ENCODE measurements around the gene MTUS2. TPM values are rescaled to one million over a fixed set of nuclear protein-coding genes. Genes with fewer than 3 reads are reported as not detected.

MTUS2 gene
- total RNA-seq, 1 donor from 2014 or later = 0.90 TPM

DNA sequence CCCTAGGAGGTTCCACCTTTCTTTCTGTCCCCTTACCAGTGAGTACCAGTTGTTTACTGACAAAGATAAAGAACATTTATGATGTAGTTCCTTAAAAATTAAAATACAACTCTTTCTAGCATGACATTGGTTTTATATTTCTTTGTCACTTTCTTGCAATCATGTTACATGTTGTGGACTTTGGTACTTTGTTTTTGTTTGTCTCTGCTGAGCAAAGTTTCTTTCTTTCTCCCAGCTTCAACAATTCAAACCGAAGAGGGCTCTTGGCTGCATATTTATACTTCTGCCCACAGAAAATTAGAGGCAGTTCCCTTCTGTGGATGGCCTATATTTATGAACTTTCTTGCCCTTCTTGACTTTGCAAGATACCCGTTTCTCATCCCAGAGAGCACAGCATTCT lies 201.2 kb downstream of the MTUS2 start:
- H3K4me1 Mint-ChIP-seq (ENCODE audit: unreplicated experiment) = peaks cover 19% of the 10 kb centered on the region
- no peak for DNase-seq (ENCODE audit: low spot score)
- no peak overlapping the region for H3K4me3 Mint-ChIP-seq (ENCODE audit: unreplicated experiment)
- peaks cover 8% of the 10 kb centered on the region for H3K27me3 Mint-ChIP-seq (ENCODE audit: unreplicated experiment)
- H3K36me3 Mint-ChIP-seq (ENCODE audit: low read depth, unreplicated experiment) = peaks cover 8% of the 10 kb centered on the region
- H3K27ac Mint-ChIP-seq (ENCODE audit: unreplicated experiment) = no peak overlapping the region
- no peaks in the 10 kb centered on the region for H3K9me3 Mint-ChIP-seq (ENCODE audit: unreplicated experiment)
- TF ChIP-seq CTCF (IDR thresholded peaks at IDR 0.05; ENCODE audit: unreplicated experiment) = no peak

DNA sequence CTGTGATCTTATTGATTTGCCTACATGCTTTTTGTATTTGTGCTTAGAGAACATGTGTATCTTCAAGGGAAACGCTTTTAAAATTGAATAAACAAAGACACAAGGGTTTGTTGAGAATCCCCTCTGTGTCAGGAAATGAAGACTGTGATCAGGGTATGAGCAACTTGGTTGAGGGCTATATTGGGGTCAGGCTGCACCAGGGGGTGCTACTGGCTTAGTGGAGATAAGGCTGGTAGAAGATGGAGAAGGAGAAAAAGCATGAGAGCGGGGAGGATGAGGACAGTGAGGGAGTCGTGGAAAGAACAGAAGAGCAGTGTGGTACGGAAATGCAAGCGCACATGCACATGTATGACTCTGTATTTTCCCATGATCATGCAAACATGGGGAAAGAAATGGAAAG lies 201.6 kb downstream of the MTUS2 start:
- no peak for TF ChIP-seq CTCF (IDR thresholded peaks at IDR 0.05; ENCODE audit: unreplicated experiment)

DNA sequence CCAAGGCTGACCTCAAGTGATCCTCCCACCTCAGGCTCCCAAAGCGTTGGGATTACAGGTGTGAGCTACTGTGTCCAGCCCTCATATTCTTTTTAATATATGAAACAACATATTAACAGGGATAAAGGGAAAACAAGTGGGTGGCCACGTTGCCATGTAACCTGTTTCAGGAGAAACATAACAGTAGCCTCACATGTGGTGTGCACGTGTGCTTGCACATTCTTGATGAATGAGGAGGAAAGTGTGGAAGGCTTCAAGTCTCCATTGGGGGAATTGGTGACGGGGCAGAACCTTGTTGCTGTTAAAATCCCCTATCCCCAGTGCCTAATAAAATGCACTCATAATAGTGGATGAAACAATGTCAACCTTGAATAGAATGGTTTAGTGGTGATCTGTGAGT lies 202.3 kb downstream of the MTUS2 start:
- Mint-ChIP-seq H3K9me3 (ENCODE audit: unreplicated experiment) (no peaks in the 10 kb centered on the region), H3K27me3 (ENCODE audit: unreplicated experiment) (peaks cover 8% of the 10 kb centered on the region), H3K4me1 (ENCODE audit: unreplicated experiment) (peaks cover 19% of the 10 kb centered on the region), H3K27ac (ENCODE audit: unreplicated experiment) (no peak overlapping the region), H3K4me3 (ENCODE audit: unreplicated experiment) (no peak overlapping the region), H3K36me3 (ENCODE audit: low read depth, unreplicated experiment) (peaks cover 8% of the 10 kb centered on the region)
- DNase-seq (ENCODE audit: low spot score) = no peak
- no peak for TF ChIP-seq CTCF (IDR thresholded peaks at IDR 0.05; ENCODE audit: unreplicated experiment)

More for the DNA sequence above, 201.6 kb downstream of the MTUS2 start:
- Mint-ChIP-seq H3K36me3 (ENCODE audit: low read depth, unreplicated experiment) (peaks cover 8% of the 10 kb centered on the region), H3K4me1 (ENCODE audit: unreplicated experiment) (peaks cover 19% of the 10 kb centered on the region), H3K9me3 (ENCODE audit: unreplicated experiment) (no peaks in the 10 kb centered on the region), H3K27me3 (ENCODE audit: unreplicated experiment) (peaks cover 8% of the 10 kb centered on the region), H3K27ac (ENCODE audit: unreplicated experiment) (no peak overlapping the region), H3K4me3 (ENCODE audit: unreplicated experiment) (no peak overlapping the region)
- DNase-seq (ENCODE audit: low spot score) = no peak

DNA sequence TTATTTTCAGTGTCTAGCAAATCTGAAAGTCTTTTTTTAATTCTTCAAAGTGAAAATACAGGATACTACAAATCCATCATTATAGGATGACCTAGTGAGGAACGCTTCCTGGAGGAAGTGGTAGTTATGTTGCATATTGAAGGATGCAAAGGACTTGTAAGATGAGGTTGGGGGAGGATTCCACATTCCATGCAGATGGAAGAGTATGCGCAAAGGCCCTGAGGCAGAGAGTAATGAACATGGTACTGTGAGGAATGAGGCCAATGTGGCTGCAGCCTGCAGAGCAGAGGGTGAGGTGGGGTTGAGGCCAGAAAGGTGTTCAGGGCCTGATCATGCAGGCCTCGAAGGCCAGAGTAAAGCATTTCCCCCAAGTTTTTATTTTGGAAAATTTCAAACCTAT lies 202.8 kb downstream of the MTUS2 start:
- peaks cover 8% of the 10 kb centered on the region for H3K36me3 Mint-ChIP-seq (ENCODE audit: low read depth, unreplicated experiment)
- H3K27ac Mint-ChIP-seq (ENCODE audit: unreplicated experiment) = no peak overlapping the region
- no peak for TF ChIP-seq CTCF (IDR thresholded peaks at IDR 0.05; ENCODE audit: unreplicated experiment)
- H3K27me3 Mint-ChIP-seq (ENCODE audit: unreplicated experiment) = peaks cover 9% of the 10 kb centered on the region
- H3K4me1 Mint-ChIP-seq (ENCODE audit: unreplicated experiment) = peaks cover 19% of the 10 kb centered on the region
- no peak overlapping the region for H3K4me3 Mint-ChIP-seq (ENCODE audit: unreplicated experiment)
- no peak for DNase-seq (ENCODE audit: low spot score)
- no peaks in the 10 kb centered on the region for H3K9me3 Mint-ChIP-seq (ENCODE audit: unreplicated experiment)

- DNase-seq (ENCODE audit: low spot score) = no peak
- H3K4me1 Mint-ChIP-seq (ENCODE audit: unreplicated experiment) = peaks cover 14% of the 10 kb centered on the region
- peaks cover 9% of the 10 kb centered on the region for H3K27me3 Mint-ChIP-seq (ENCODE audit: unreplicated experiment)
- H3K36me3 Mint-ChIP-seq (ENCODE audit: low read depth, unreplicated experiment) = peaks cover 8% of the 10 kb centered on the region
- H3K4me3 Mint-ChIP-seq (ENCODE audit: unreplicated experiment) = no peak overlapping the region
- no peak for TF ChIP-seq CTCF (IDR thresholded peaks at IDR 0.05; ENCODE audit: unreplicated experiment)
- H3K27ac Mint-ChIP-seq (ENCODE audit: unreplicated experiment) = no peak overlapping the region
- H3K9me3 Mint-ChIP-seq (ENCODE audit: unreplicated experiment) = no peaks in the 10 kb centered on the region
Measured at GRCh38 chr13:29024783-29025182, 204.6 kb downstream of the MTUS2 start.
